H1 (cell line): ENCODE results near the gene EPB41L4A. TPM values are rescaled to one million over a fixed set of nuclear protein-coding genes. Genes with fewer than 3 reads are reported as not detected.

ENCODE experiments used
- CTCF ChIA-PET: fragments of 300-600 bp; sonication (Branson Sonifier 250); formaldehyde crosslinking; loops from one replicate; lab custom pipeline; 2021; ENCODE audit not compliant: partially characterized antibody; lab: Charles Lee
- POLR2A ChIA-PET: fragments of 300-600 bp; sonication (Branson Sonifier 250); formaldehyde crosslinking; loops from one replicate; lab custom pipeline; 2021; ENCODE audit warnings: inconsistent platforms; ENCODE audit not compliant: partially characterized antibody; lab: Charles Lee
- DNase-seq, 2 experiments: peaks; one replicate each; pipeline versions ENCODE4 v3.0.0 to v3.0.0-alpha.2; 2010 to 2022; ENCODE audit warnings: low spot score in 2 of 2, low read depth in 1 of 2, mixed read lengths in 1 of 2
- FAIRE-seq: peaks from 2 replicates; lab custom pipeline; 2011; peaks lifted over from hg19 to GRCh38; lab: Jason Lieb, UNC
- H2AFZ ChIP-seq: 2 replicates; pipeline ENCODE4 v1.8.1; 2012; ENCODE audit warnings: low read length, inconsistent platforms
- H2AK5ac ChIP-seq: 2 replicates; pipeline ENCODE4 v1.6.1; 2013; ENCODE audit warnings: low read depth, low read length
- H2BK120ac ChIP-seq: replicated peaks from 2 replicates; pipeline ENCODE3; 2013; ENCODE audit warnings: low read depth, low read length, inconsistent platforms
- H2BK12ac ChIP-seq: 2 replicates; pipeline ENCODE4 v1.6.1; 2013; ENCODE audit warnings: low read depth, low read length
- H2BK15ac ChIP-seq: 2 replicates; pipeline ENCODE4 v1.6.1; 2013; ENCODE audit warnings: low read length
- H2BK20ac ChIP-seq: 2 replicates; pipeline ENCODE4 v1.6.1; 2013; ENCODE audit warnings: low read length
- H2BK5ac ChIP-seq: 2 replicates; pipeline ENCODE4 v1.6.1; 2013; ENCODE audit warnings: low read depth, low read length
- H3K14ac ChIP-seq: 2 replicates; pipeline ENCODE4 v1.6.1; 2013; ENCODE audit warnings: inconsistent platforms; ENCODE audit not compliant: insufficient read length
- H3K18ac ChIP-seq: 2 replicates; pipeline ENCODE4 v1.6.1; 2013; ENCODE audit warnings: low read length; ENCODE audit errors: extremely low read depth
- H3K23ac ChIP-seq: 2 replicates; pipeline ENCODE4 v1.6.1; 2013; ENCODE audit warnings: inconsistent platforms; ENCODE audit not compliant: insufficient read length
- H3K23me2 ChIP-seq: 2 replicates; pipeline ENCODE4 v1.6.1; 2013; ENCODE audit warnings: low read depth, low read length
- H3K27ac ChIP-seq: 2 replicates; pipeline ENCODE4 v1.6.1; 2011; ENCODE audit warnings: low read depth, low read length, inconsistent platforms
- H3K27me3 ChIP-seq, 4 experiments: replicated peaks in 1 of 4; 1 replicate in 1 of 4; 2 replicates in 3 of 4; pipeline versions ENCODE4 v1.6.1 to v1.8.1; 2011 to 2013; ENCODE audit warnings: low read length in 3 of 4, mild to moderate bottlenecking in 3 of 4, inconsistent platforms in 2 of 4, mixed read lengths in 2 of 4, moderate library complexity in 1 of 4; ENCODE audit not compliant: control insufficient read depth in 3 of 4, insufficient read depth in 3 of 4; ENCODE audit errors: extremely low read depth in 1 of 4
- H3K36me3 ChIP-seq, 4 experiments: 2 replicates each; pipeline versions ENCODE4 v1.6.1 to v1.8.1; 2011 to 2013; ENCODE audit warnings: mild to moderate bottlenecking in 4 of 4, low read length in 3 of 4, moderate library complexity in 2 of 4, control low read depth in 1 of 4, inconsistent platforms in 1 of 4; ENCODE audit not compliant: insufficient read depth in 4 of 4, control insufficient read depth in 2 of 4
- H3K4ac ChIP-seq: replicated peaks from 2 replicates; pipeline ENCODE3; 2013; ENCODE audit warnings: low read length, low read depth, mixed read lengths, inconsistent platforms; ENCODE audit not compliant: insufficient read length
- H3K4me1 ChIP-seq, 4 experiments: replicated peaks in 1 of 4; 1 replicate in 1 of 4; 2 replicates in 3 of 4; pipeline versions ENCODE4 v1.6.1 to v1.8.1; 2011 to 2013; ENCODE audit warnings: low read length in 3 of 4, inconsistent platforms in 2 of 4, mixed read lengths in 1 of 4; ENCODE audit not compliant: insufficient read depth in 4 of 4, control insufficient read depth in 3 of 4
- H3K4me2 ChIP-seq, 2 experiments: 2 replicates each; pipeline versions ENCODE4 v1.6.1 to v1.8.1; 2011 to 2013; ENCODE audit warnings: low read depth in 2 of 2, low read length in 2 of 2, control low read depth in 1 of 2, inconsistent platforms in 1 of 2, mild to moderate bottlenecking in 1 of 2; ENCODE audit not compliant: insufficient read depth in 1 of 2
- H3K4me3 ChIP-seq, 4 experiments: fragments of 200-600, 300-600 bp in 1 of 4; sonication (generic), shearing (Covaris generic), sonication (Bioruptor Twin) in 1 of 4; 2 replicates each; pipeline versions ENCODE4 v1.5.1 to v1.8.1; 2011 to 2016; ENCODE audit warnings: low read length in 4 of 4, low read depth in 3 of 4, control low read depth in 2 of 4, inconsistent platforms in 2 of 4, mild to moderate bottlenecking in 2 of 4, mixed read lengths in 1 of 4, moderate library complexity in 1 of 4; ENCODE audit not compliant: insufficient read depth in 2 of 4; ENCODE audit errors: extremely low read depth in 1 of 4
- H3K56ac ChIP-seq: replicated peaks from 2 replicates; pipeline ENCODE3; 2013; ENCODE audit warnings: low read depth, mild to moderate bottlenecking, mixed read lengths, low read length, inconsistent platforms; ENCODE audit not compliant: insufficient read length
- H3K79me1 ChIP-seq: 2 replicates; pipeline ENCODE4 v1.6.1; 2013; ENCODE audit warnings: low read depth, low read length, control low read depth
- H3K79me2 ChIP-seq, 2 experiments: 2 replicates each; pipeline versions ENCODE4 v1.6.1 to v1.8.1; 2012 to 2013; ENCODE audit warnings: low read length in 2 of 2, mild to moderate bottlenecking in 2 of 2, inconsistent platforms in 1 of 2; ENCODE audit not compliant: insufficient read depth in 2 of 2, control insufficient read depth in 1 of 2
- H3K9ac ChIP-seq, 4 experiments: replicated peaks in 1 of 4; 1 replicate in 1 of 4; 2 replicates in 3 of 4; pipeline versions ENCODE4 v1.6.1 to v1.8.1; 2011 to 2013; ENCODE audit warnings: low read depth in 3 of 4, low read length in 3 of 4, control low read depth in 2 of 4, mild to moderate bottlenecking in 2 of 4, moderate library complexity in 2 of 4, inconsistent platforms in 1 of 4; ENCODE audit errors: extremely low read depth in 1 of 4
- H3K9me3 ChIP-seq, 2 experiments: 2 replicates each; pipeline versions ENCODE4 v1.6.1 to v1.8.1; 2012 to 2013; ENCODE audit warnings: mild to moderate bottlenecking in 2 of 2, moderate library complexity in 2 of 2, control low read depth in 1 of 2, inconsistent platforms in 1 of 2, low read depth in 1 of 2, low read length in 1 of 2, mixed read lengths in 1 of 2; ENCODE audit not compliant: insufficient read depth in 2 of 2
- H4K20me1 ChIP-seq, 2 experiments: replicated peaks in 1 of 2; 2 replicates each; pipeline versions ENCODE3 to v1.8.1; 2011 to 2013; ENCODE audit warnings: inconsistent platforms in 2 of 2, low read length in 2 of 2, mild to moderate bottlenecking in 1 of 2; ENCODE audit not compliant: insufficient read depth in 2 of 2, control insufficient read depth in 1 of 2
- H4K5ac ChIP-seq: 2 replicates; pipeline ENCODE4 v1.6.1; 2013; ENCODE audit warnings: low read length, low read depth, mixed read lengths, inconsistent platforms; ENCODE audit not compliant: insufficient read length
- H4K8ac ChIP-seq: 2 replicates; pipeline ENCODE4 v1.8.0; 2013; ENCODE audit warnings: mild to moderate bottlenecking, moderate library complexity, low read length, inconsistent platforms; ENCODE audit not compliant: insufficient read depth; ENCODE audit errors: extremely low read depth
- H4K91ac ChIP-seq: replicated peaks from 2 replicates; pipeline ENCODE3; 2013; ENCODE audit warnings: low read length, mixed read lengths, inconsistent platforms; ENCODE audit not compliant: insufficient read length
- BCL11A ChIP-seq, 2 experiments: IDR thresholded peaks; one replicate each; pipeline ENCODE4 v1.6.1; 2011; ENCODE audit warnings: low read depth in 2 of 2, low read length in 2 of 2, mild to moderate bottlenecking in 2 of 2
- CBX5 ChIP-seq: fragments of 300-800, 300-1000 bp; sonication (generic); IDR thresholded peaks from 2 replicates; pipeline ENCODE4 v1.7.1; 2016; ENCODE audit warnings: antibody characterized with exemption, low read length, low read depth
- CREB1 ChIP-seq: IDR thresholded peaks from 2 replicates; pipeline ENCODE4 v1.6.1; 2012; ENCODE audit warnings: inconsistent platforms
- GABPA ChIP-seq: IDR thresholded peaks from 2 replicates; pipeline ENCODE4 v1.6.1; 2011; ENCODE audit warnings: mild to moderate bottlenecking, low read length, moderate library complexity, borderline replicate concordance; ENCODE audit not compliant: insufficient read depth
- KDM5A ChIP-seq: fragments of 200-600 bp; IDR thresholded peaks from 2 replicates; pipeline ENCODE4 v1.7.1; 2012; ENCODE audit warnings: mild to moderate bottlenecking, low read length, inconsistent platforms, mixed read lengths
- SAP30 ChIP-seq: fragments of 300-600 bp; sonication (generic); IDR thresholded peaks from 2 replicates; pipeline ENCODE4 v1.7.1; 2012; ENCODE audit warnings: low read length, moderate library complexity, mild to moderate bottlenecking, inconsistent platforms; ENCODE audit not compliant: insufficient read depth, insufficient replicate concordance
- SIN3A ChIP-seq, 2 experiments: IDR thresholded peaks in 1 of 2; conservative IDR thresholded peaks in 1 of 2; 2 replicates each; pipeline ENCODE4 v1.6.1; 2011 to 2012; ENCODE audit warnings: low read length in 2 of 2, improper control_type of control experiment in 1 of 2, low read depth in 1 of 2, mild to moderate bottlenecking in 1 of 2
- SP1 ChIP-seq: IDR thresholded peaks from 2 replicates; pipeline ENCODE4 v1.6.1; 2011; ENCODE audit warnings: low read depth, low read length
- SP2 ChIP-seq: IDR thresholded peaks from 2 replicates; pipeline ENCODE4 v1.6.1; 2012; ENCODE audit warnings: mild to moderate bottlenecking, low read length, inconsistent platforms
- TAF7 ChIP-seq: optimal IDR thresholded peaks from 2 replicates; pipeline ENCODE3; 2011; ENCODE audit warnings: low read depth, mild to moderate bottlenecking, inconsistent platforms, low read length, moderate library complexity, borderline replicate concordance
- YY1 ChIP-seq: IDR thresholded peaks from 2 replicates; pipeline ENCODE4 v1.6.1; 2011; ENCODE audit warnings: low read depth, mild to moderate bottlenecking, low read length
- WGBS, 2 experiments: shearing (Covaris generic) in 1 of 2; methylation state at CpG; one replicate each; pipeline versions ENCODE4 v1.1.6 to v1.1.7; 2013 to 2015; ENCODE audit warnings: low lambda C conversion rate in 2 of 2, mixed read lengths in 2 of 2, inconsistent platforms in 1 of 2, low coverage in 1 of 2, missing lambda C conversion rate in 1 of 2; ENCODE audit not compliant: insufficient replicate concordance in 2 of 2, insufficient coverage in 1 of 2, insufficient read length in 1 of 2; ENCODE audit errors: extremely low coverage in 1 of 2, missing lambda C conversion rate in 1 of 2; 5-methylcytosine and 5-hydroxymethylcytosine counted together
- polyA plus RNA-seq, 7 experiments: library from polyadenylated mRNA; depleted of rRNA in 3 of 7; stranded (reverse) in 5 of 7; unstranded in 2 of 7; fragments of >200 nt in 5 of 7; fragments of 200-250 nt in 2 of 7; gene quantifications; 1 replicate in 5 of 7; 2 replicates in 1 of 7; 4 replicates in 1 of 7; pipeline versions ENCODE4 v1.2.1 to v1.2.3, GENCODE V29; 2011 to 2013; ENCODE audit warnings: missing spikeins in 2 of 7, mixed read lengths in 2 of 7
- total RNA-seq: library from RNA; stranded (reverse); fragmentation: NEBNext Ultra II Directional; extraction: Animal tissue kit (Norgen Biotek cat#: 25700); gene quantifications from 2 replicates; pipeline ENCODE4 v1.2.1, GENCODE V29; 2021
- TF ChIP-seq, protein P1 (sequence below): IDR thresholded peaks from 2 replicates; pipeline ENCODE4 v1.6.1; 2011; ENCODE audit warnings: low read depth, mild to moderate bottlenecking, low read length; ENCODE audit not compliant: insufficient read depth

Gene EPB41L4A
- total and polyA plus RNA-seq, 2 of the 8 experiments (the other 6 are each of a cell fraction or from before 2014, with no cell fraction given): 1.6 to 4.6 TPM

DNA sequence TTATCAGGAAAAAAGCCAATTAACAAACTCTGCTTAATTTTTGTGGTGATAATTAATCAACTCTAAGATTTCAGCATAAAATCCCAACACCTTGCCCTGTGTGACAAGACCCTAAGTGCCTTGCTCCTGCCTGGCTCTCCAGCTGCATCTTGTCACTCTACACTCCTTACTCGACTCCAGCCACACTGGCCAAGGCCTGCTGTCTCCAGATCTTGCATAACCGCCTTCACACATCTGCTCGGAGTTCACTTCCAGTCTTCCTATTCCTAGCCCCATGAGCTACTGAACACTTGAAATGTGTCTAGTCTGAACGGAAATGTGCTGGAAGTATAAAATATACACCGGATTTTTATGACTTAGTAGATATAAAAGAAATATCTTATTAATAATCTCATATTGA lies 259.6 kb downstream of the EPB41L4A start:
- H3K9ac ChIP-seq: no peak overlapping the region
- no peak for TF ChIP-seq CREB1
- no peak for TF ChIP-seq CBX5
- TF ChIP-seq SIN3A (conservative IDR thresholded peaks at IDR 0.05 in 1 of 2, IDR thresholded peaks at IDR 0.05 in 1 of 2; ENCODE audit: low read depth in 1 of 2, low read length in 2 of 2): no peak
- no peak for TF ChIP-seq BCL11A (IDR thresholded peaks at IDR 0.05; ENCODE audit: low read depth in 2 of 2, low read length in 2 of 2)
- no peak for TF ChIP-seq YY1
- TF ChIP-seq SP2: no peak
- TF ChIP-seq SP1: no peak
- TF ChIP-seq SAP30: no peak
- TF ChIP-seq KDM5A: no peak
- no peak for TF ChIP-seq TAF7
- TF ChIP-seq GABPA: no peak
- TF ChIP-seq, protein P1, sequence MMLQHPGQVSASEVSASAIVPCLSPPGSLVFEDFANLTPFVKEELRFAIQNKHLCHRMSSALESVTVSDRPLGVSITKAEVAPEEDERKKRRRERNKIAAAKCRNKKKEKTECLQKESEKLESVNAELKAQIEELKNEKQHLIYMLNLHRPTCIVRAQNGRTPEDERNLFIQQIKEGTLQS: no peak
- no peak overlapping the region for H2BK5ac ChIP-seq
- peaks cover 23 to 31% (median 28%) of the 10 kb centered on the region in 4 experiments for H3K36me3 ChIP-seq
- no peaks in the 10 kb centered on the region for H3K9me3 ChIP-seq
- 95% methylated on average over 5 of the region's 5 CpGs; no CpG with 5 or more reads in 1 of the 2 experiments for WGBS, 2 experiments
- H4K8ac ChIP-seq: no peak overlapping the region
- H4K91ac ChIP-seq: no peak overlapping the region
- H3K18ac ChIP-seq: no peak overlapping the region
- no peak overlapping the region for H4K5ac ChIP-seq
- DNase-seq (no peak), FAIRE-seq (no peak)
- no peaks in the 10 kb centered on the region; the same call in 1 of the 2 replicates for H3K79me1 ChIP-seq
- H2AFZ ChIP-seq: 0 out of 2 replicates have a peak overlapping the region, but pooled peaks have one; percentile 42
- POLR2A ChIA-PET: interaction anchor here (1.1 kb wide), 1 partner anchor 402 kb away, joined by 3 read pairs; no protein-coding TSS in a partner anchor
- no peaks in the 10 kb centered on the region for H3K27me3 ChIP-seq
- H3K27ac ChIP-seq: no peak overlapping the region
- no peak overlapping the region for H3K4ac ChIP-seq
- no peak overlapping the region for H2BK15ac ChIP-seq
- CTCF ChIA-PET: interaction anchor here (0.6 to 2.0 kb wide), 5 partner anchors 308 to 492 kb away, joined by 3 to 5 read pairs (median 3); no protein-coding TSS in a partner anchor
- H2BK120ac ChIP-seq: no peak overlapping the region
- no peak overlapping the region for H3K4me2 ChIP-seq
- no peak overlapping the region for H3K14ac ChIP-seq
- peaks cover 0 to 7% (median 3%) of the 10 kb centered on the region in 4 experiments; a peak in 3 of 7 replicates for H3K4me1 ChIP-seq
- H3K23ac ChIP-seq: no peak overlapping the region
- H4K20me1 ChIP-seq: peaks cover 3 to 7% of the 10 kb centered on the region in 2 experiments
- peaks cover 8 to 26% of the 10 kb centered on the region in 2 experiments for H3K79me2 ChIP-seq
- H2BK20ac ChIP-seq: no peak overlapping the region
- H3K56ac ChIP-seq: no peak overlapping the region
- no peak overlapping the region for H3K4me3 ChIP-seq
- H2AK5ac ChIP-seq: no peak overlapping the region
- H2BK12ac ChIP-seq: no peak overlapping the region
- H3K23me2 ChIP-seq: peaks cover 6% of the 10 kb centered on the region; the same call in 1 of the 2 replicates
